Right atrium auricular region (tissue), 2 donors: Measurements from ENCODE around the gene SREK1. TPM values are rescaled to one million over a fixed set of nuclear protein-coding genes. Genes with fewer than 3 reads are reported as not detected.

Experiments used
- DNase-seq: peaks from one replicate; pipeline ENCODE4 v3.0.0-alpha.2; 2019; ENCODE audit warnings: low spot score
- H3K27ac ChIP-seq, 2 donors: fragments of 200-600 bp; sonication (generic); 1 replicate in 1 of 2; 2 replicates in 1 of 2; pipeline ENCODE4 v1.5.1; 2016 to 2019
- H3K27me3 ChIP-seq, 2 donors: fragments of 200-600 bp; sonication (generic); one replicate each; pipeline versions ENCODE4 v1.5.1 to v1.6.0; 2017 to 2019
- H3K36me3 ChIP-seq: fragments of 200-600 bp; sonication (generic); one replicate; pipeline ENCODE4 v1.5.1; 2016
- H3K4me1 ChIP-seq, 2 donors: fragments of 200-600 bp; sonication (generic); one replicate each; pipeline versions ENCODE4 v1.5.1 to v1.6.0; 2017 to 2019
- H3K4me3 ChIP-seq, 2 donors: fragments of 200-600 bp; sonication (generic); 1 replicate in 1 of 2; 2 replicates in 1 of 2; pipeline ENCODE4 v1.5.1; 2017 to 2019; ENCODE audit warnings: mild to moderate bottlenecking in 1 of 2, moderate library complexity in 1 of 2
- H3K9me3 ChIP-seq, 2 donors: fragments of 200-600 bp; sonication (generic); one replicate each; pipeline ENCODE4 v1.5.1; 2019
- CTCF ChIP-seq, 2 donors: fragments of 200-600 bp; sonication (generic); IDR thresholded peaks; one replicate each; pipeline ENCODE4 v1.5.1; 2019; ENCODE audit warnings: antibody characterized with exemption in 2 of 2
- total RNA-seq, 2 donors: library from RNA; depleted of rRNA; stranded (reverse); fragments of >200 nt; gene quantifications; one replicate each; pipeline ENCODE4 v1.1.0, GENCODE V29; 2016

The SREK1 gene
- 10 to 100 TPM; 15.4 to 26.3 TPM for total RNA-seq

- peak within 1 kb of the TSS; percentile 98 to 100 for H3K27ac ChIP-seq
- TF ChIP-seq CTCF (IDR thresholded peaks at IDR 0.05): peak in 1 of 2 donors; percentile 10
Observed at GRCh38 chr5:66144074-66144833, at the start of gene SREK1. Gene SREK1, plus strand, starts transcription at chr5:66144300. Its CDS starts 77 bp downstream, at chr5:66144377.

GRCh38 chr5:66100851-66101250 lies 43.2 kb upstream of the SREK1 start:
- H3K4me3 ChIP-seq: no peak overlapping the region
- no peak for DNase-seq
- no peaks in the 10 kb centered on the region for H3K36me3 ChIP-seq
- no peaks in the 10 kb centered on the region for H3K4me1 ChIP-seq
- TF ChIP-seq CTCF (IDR thresholded peaks at IDR 0.05): no peak
- H3K27ac ChIP-seq: no peak overlapping the region
- H3K9me3 ChIP-seq: peaks cover 5 to 23% of the 10 kb centered on the region in 2 donors
- no peaks in the 10 kb centered on the region for H3K27me3 ChIP-seq

More at GRCh38 chr5:66144074-66144833, at the start of gene SREK1:
- Histone ChIP-seq H3K4me3 (peak within 1 kb of the TSS; percentile 71 to 84), H3K9me3 (no peaks in the 10 kb centered on the region), H3K4me1 (peaks cover 0 to 34% of the 10 kb centered on the region in 2 donors), H3K27me3 (no peaks in the 10 kb centered on the region), H3K36me3 (no peaks in the 10 kb centered on the region)
- DNase-seq: peak; percentile 92

- H3K4me3 ChIP-seq: no peak overlapping the region
- H3K27ac ChIP-seq: no peak overlapping the region
- H3K27me3 ChIP-seq: no peaks in the 10 kb centered on the region
- H3K36me3 ChIP-seq: no peaks in the 10 kb centered on the region
- peaks cover 0 to 5% of the 10 kb centered on the region in 2 donors for H3K9me3 ChIP-seq
- H3K4me1 ChIP-seq: no peaks in the 10 kb centered on the region
- DNase-seq: no peak
- no peak for TF ChIP-seq CTCF (IDR thresholded peaks at IDR 0.05)
Observed at GRCh38 chr5:66113160-66113559, 30.9 kb upstream of the SREK1 start.

- Histone ChIP-seq H3K36me3 (no peaks in the 10 kb centered on the region), H3K27me3 (no peaks in the 10 kb centered on the region), H3K27ac (no peak overlapping the region), H3K4me3 (no peak overlapping the region), H3K4me1 (no peaks in the 10 kb centered on the region), H3K9me3 (no peaks in the 10 kb centered on the region)
- DNase-seq: no peak
- no peak for TF ChIP-seq CTCF (IDR thresholded peaks at IDR 0.05)
Observed at GRCh38 chr5:66118304-66118703, 25.8 kb upstream of the SREK1 start.

- no peak for TF ChIP-seq CTCF (IDR thresholded peaks at IDR 0.05)
- H3K27ac ChIP-seq: no peak overlapping the region
- no peaks in the 10 kb centered on the region for H3K9me3 ChIP-seq
- no peaks in the 10 kb centered on the region for H3K4me1 ChIP-seq
- no peaks in the 10 kb centered on the region for H3K27me3 ChIP-seq
- no peak overlapping the region for H3K4me3 ChIP-seq
- no peak for DNase-seq
- no peaks in the 10 kb centered on the region for H3K36me3 ChIP-seq
Observed at GRCh38 chr5:66122379-66123034, 21.6 kb upstream of the SREK1 start.
